Suppressor macrophage (primary cell): ENCODE results near the gene RABEP2.
"Not testable (repeated sequence)": the region's sequence is repeated elsewhere in the genome, so short reads cannot be mapped to it uniquely, and the experiment has no call there.

ENCODE experiments used
- DNase-seq, 4 experiments: peaks; one replicate each; pipeline ENCODE4 v3.0.0-alpha.2; 2020 to 2022

RABEP2 gene

DNA sequence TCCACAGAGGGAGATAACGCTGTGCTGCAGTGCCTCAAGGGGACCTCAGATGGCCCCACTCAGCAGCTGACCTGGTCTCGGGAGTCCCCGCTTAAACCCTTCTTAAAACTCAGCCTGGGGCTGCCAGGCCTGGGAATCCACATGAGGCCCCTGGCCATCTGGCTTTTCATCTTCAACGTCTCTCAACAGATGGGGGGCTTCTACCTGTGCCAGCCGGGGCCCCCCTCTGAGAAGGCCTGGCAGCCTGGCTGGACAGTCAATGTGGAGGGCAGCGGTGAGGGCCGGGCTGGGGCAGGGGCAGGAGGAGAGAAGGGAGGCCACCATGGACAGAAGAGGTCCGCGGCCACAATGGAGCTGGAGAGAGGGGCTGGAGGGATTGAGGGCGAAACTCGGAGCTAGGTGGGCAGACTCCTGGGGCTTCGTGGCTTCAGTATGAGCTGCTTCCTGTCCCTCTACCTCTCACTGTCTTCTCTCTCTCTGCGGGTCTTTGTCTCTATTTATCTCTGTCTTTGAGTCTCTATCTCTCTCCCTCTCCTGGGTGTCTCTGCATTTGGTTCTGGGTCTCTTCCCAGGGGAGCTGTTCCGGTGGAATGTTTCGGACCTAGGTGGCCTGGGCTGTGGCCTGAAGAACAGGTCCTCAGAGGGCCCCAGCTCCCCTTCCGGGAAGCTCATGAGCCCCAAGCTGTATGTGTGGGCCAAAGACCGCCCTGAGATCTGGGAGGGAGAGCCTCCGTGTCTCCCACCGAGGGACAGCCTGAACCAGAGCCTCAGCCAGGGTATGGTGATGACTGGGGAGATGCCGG, 7.5 kb upstream of the RABEP2 start:
- DNase-seq, result no peak

DNA sequence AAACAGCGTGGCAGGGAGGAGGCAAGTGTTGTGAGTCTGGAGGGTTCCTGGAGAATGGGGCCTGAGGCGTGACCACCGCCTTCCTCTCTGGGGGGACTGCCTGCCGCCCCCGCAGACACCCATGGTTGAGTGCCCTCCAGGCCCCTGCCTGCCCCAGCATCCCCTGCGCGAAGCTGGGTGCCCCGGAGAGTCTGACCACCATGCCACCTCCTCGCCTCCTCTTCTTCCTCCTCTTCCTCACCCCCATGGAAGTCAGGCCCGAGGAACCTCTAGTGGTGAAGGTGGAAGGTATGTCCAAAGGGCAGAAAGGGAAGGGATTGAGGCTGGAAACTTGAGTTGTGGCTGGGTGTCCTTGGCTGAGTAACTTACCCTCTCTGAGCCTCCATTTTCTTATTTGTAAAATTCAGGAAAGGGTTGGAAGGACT, 6.8 kb upstream of the RABEP2 start, which contains the start of gene CD19:
CD19 (plus strand) TSS at position 171 of the 425 bp plus-strand sequence; CDS start at position 201, 30 bp downstream.
- no peak for DNase-seq

DNA sequence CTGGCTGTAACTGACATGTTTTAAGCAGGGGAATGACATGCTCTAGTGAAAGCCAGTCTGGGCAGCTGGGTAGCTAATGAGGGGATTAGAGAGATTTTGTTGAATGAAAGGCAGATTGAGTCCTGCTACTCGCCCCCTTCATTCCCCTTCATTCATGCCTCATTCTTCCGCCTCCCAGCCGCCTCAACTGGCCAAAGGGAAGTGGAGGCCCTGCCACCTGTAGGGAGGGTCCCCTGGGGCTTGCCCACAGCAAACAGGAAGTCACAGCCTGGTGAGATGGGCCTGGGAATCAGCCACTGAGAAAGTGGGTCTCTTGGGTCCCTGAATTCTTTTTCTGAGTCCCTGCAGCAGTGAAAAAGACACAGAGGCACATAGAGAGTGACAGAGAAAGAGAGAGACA, 5.6 kb upstream of the RABEP2 start:
- peak in 3 of 4 experiments; percentile 15 to 36 (median 15) for DNase-seq

DNA sequence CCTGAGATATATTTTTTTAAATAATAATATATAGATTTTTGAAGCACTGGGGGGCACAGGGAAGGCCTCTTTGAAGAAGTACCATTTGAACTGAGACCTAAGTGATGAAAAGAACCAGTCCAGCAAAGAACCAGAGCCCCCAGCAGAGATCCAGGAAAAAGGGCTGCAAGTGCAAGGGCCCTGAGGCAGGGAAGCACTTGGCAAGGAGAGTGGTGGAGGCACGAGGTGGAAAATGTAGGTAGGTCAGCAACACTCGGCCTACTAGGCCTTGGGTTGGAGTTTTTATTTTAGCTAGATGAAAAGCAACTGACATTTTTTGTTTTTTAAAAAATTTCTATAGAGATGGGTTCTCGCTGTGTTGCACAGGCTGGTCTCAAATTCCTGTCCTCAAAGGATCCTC, 5.2 kb upstream of the RABEP2 start:
- no peak for DNase-seq

DNA sequence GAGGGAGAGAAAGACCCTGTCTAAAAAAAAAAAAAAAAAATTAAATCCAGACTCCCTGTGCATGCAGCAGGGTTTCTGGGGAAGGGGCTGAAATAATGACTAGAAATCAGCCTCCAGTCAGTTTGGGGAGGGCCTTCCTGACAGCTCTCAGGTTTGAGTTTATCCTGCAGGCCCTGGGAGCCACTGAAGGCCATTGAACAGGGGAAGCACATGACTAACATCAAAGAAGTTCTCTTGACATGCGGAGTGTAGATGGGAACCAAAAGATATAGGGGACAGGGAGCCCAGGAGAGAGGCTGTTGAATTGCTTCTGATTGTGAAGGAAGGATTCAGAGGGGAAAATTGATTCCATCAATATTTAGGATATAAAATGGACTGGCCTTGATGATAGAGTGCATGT, 2.8 kb upstream of the RABEP2 start:
- no peak for DNase-seq

DNA sequence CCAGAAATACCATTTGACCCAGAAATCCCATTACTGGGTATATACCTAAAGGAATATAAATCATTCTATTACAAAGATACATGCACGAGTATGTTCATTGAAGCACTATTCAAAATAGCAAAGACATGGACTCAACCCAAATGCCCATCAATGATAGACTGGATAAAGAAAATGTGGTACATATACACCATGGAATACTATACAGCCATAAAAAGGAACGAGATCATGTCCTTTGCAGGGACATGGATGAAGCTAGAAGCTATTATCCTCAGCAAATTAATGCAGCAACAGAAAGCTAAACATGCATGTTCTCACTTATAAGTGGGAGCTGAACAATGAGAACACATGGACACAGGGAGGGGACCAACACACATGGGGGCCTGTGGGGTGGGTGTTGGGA, 1.2 kb upstream of the RABEP2 start:
- not testable (repeated sequence) for DNase-seq

DNA sequence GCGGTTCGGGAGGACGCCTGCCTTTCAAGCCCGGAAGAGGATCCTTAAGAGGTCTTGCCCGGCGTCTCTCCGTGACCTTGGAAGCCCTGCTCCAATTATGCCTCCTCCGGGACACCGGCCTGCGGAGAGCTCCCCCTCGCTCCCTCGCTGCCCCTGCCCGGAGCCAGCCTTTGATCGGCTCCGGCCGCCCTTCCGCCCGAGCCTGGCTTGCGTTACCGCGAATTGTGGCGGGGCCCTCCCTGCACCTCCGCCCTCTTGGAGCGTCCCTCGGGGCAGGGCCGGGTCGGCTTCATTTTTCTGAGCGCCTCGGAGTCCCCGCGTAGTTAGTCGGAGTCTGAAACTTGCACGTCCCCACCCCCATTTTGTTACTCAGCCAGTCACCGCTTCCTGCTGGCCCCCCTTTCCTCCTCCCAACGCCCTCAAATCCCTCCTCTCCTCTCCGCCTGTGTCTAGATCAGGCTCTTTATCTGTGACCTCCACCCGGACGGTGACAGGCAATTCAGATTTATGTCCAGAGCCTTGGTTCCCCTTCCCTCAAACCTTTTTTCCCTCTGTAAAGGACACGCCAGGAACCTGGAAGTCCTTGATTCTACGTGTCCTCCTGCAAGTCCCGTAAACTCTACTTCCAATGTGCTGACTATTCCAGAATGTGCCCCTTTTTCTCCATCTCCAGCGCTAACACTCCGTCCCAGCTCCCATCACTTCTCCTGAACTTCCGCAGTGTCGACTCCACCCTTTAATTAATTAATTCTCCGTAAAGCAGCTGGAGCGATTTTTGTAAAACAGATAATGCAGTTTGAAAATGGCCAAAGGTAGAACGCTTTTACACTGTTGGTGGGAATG, 569 bp upstream of the RABEP2 start:
- DNase-seq, result peak; percentile 66 to 82 (median 77)

DNA sequence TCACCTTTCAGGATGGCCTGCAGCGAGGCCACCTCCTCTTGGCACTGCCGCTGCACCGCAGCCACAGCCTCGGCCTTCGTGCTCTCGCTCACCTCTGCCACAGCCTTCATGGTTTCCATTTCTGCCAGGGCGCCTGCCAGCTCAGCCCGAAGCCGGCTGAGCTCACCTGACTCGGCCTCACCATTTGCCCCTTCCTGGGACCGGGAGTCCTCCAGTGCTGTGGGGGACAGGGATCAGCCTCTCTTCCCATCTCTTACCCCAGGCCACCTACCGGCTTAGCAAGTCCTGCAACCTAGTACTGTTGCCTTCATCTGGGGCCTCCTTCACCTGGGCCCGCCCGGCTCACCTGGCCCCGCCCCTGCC, 658 bp downstream of the RABEP2 start:
- DNase-seq, result no peak

DNA sequence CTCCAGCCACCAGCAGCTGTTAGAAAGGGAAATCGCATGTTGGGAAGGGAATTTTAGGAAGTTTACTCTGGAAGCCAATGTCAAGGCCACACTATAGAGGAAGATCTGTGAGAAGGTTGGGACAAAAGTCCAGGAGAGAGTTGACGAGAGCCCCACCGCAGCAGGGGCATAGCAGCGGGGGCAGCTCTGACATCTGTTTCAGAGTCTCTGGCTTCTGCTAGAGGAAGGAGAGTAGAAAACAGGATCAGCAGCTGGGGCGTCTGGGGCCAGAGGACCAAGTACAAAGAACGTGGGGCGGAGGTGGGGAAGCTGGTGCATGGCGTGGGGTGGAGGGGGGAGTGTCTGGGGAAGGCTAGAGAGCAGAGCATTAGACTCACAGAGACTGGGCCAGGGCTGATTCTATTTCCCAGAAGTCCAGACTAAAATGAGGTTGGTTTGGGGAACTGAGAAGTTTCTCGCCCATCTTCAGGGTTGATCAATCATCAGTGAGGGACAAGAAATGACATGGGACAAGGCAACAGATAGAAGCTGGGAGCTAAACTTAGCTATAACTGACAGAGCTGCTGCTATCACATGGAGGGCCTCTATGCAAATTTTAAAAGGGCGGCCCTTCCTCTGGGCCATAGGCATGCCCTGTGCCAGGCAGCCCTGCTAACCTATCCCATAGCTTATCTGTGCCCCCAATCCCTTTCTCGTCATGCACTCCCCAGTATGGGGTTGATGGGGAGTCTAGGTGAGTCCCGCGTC, 1.2 kb downstream of the RABEP2 start:
- DNase-seq, result peak in 3 of 4 experiments; percentile 19 to 46 (median 34)

DNA sequence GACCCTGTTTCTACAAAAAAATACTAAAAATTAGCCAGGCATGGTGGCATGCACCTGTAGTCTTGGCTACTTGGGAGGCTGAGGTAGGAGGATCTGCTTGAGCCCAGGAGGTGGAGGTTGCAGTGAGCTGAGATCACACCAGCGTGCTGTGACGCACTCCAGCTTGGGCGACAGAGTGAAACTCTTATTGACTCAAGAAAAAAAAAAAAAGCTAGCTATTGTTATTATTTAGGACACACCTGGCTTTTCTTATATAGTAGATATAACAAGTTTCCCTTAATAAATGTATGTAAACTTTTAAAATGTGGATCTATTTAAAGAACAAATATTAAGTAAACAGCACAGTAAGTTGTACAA, 1.8 kb downstream of the RABEP2 start:
- no peak for DNase-seq

DNA sequence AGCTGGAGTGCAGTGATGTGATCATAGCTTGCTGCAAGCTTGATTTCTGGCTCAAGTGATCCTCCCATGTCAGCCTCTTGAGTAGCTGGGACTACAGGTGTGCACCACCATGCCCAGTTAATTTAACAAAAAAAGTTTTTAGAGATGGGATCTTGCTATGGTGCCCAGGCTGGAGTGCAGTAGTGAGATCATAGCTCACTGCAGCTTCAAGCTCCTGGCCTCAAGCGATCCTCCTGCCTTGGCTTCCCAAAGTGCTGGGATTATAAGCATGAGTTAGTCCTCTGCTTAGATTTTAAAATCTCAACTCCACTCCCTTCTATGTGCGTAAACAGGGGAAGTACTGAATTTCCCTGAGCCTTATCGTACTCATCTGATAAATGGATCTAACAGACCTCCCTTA, 6.3 kb downstream of the RABEP2 start:
- DNase-seq, result no peak

DNA sequence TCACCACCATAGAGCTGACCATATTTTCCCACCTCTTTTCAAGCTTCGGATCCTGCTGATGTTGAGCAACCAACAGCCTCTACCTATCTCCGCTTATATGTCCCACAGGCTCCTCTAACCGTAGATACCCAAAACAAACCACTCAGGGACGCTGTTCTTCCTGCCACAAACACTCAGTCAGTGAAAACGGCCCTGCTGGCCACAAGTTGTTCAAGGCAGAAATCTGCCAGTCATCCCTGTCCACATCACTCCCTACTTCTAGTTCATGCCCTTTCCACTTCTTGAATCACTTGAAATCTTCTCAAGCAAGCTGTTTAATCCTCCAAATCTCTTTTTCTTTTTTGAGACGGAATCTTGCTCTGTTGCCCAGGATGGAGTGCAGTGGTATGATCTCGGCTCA, 7.9 kb downstream of the RABEP2 start:
- no peak for DNase-seq

DNA sequence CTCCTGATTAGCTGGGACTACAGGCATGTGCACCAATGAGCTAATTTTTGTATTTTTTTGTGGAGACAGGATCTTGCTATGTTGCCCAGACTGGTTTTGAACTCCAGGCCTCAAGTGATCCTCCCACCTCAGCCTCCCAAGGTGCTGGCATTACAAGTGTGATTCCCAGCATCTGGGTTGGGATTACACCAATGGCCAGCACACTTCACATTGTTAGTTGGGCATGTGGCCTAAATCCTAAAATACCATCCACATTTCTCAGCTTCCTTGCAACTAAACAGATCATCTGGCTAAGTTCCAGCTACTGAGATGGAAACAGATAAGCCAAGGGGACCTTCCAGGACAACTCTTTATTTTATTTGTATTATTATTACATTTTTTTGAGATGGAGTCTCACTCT, 9.9 kb downstream of the RABEP2 start:
- DNase-seq, result no peak

DNA sequence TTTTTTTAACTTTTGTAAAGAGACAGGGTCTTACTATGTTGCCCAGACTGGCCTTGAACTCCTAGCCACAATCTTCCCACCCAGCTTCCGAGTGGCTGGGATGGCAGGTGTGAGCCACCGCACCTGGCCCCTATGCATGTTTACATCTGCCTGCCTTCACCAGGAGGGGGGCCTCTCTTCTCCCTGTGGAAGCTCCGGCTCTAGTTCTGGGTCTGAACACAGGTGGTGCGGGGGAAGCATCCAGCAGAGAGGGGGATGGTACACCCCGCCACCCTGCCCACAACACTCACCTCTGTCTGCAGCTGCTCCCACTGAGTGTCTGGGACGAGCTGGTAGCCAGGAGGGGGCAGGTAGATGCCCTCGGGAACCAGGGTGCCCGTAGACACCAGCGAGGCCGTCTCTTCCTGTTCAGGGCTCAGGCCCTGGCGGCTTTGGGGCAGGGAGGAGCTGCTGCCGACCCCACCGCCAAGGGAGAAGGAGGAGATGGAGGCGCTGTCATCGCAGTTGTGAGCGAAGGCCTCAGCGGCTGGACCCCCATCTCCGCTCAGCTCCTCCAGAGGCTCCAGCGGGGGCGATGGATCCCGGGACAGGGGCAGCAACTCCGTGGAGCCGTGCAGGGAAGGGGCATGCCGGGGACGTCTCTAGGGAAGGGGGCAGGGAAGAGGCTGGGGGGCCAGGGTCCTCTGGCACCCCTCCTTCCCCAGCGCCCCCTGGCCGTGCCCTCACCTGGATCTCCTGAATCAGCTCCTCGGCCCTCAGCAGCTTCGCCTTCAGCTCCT, 10.9 kb downstream of the RABEP2 start:
- no peak for DNase-seq

DNA sequence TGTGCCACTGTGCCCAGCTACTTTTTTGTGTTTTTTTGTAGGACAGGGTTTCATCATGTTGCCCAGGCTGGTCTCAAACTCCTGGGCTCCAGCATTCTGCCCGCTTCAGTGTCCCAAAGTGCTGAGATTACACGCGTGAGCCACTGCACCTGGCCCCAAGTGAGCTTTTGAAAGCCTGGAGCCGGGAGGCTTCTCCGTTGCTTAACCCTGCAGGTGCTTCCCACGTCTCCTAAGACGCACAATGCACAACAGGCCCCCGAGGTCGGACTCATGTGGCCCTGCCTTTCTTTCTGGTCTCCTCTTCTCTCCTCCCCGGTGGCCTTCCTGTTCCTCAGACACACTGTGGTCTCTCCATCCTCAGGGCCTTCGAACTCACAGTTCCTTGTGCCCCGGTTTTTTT, 12.5 kb downstream of the RABEP2 start:
- no peak for DNase-seq

DNA sequence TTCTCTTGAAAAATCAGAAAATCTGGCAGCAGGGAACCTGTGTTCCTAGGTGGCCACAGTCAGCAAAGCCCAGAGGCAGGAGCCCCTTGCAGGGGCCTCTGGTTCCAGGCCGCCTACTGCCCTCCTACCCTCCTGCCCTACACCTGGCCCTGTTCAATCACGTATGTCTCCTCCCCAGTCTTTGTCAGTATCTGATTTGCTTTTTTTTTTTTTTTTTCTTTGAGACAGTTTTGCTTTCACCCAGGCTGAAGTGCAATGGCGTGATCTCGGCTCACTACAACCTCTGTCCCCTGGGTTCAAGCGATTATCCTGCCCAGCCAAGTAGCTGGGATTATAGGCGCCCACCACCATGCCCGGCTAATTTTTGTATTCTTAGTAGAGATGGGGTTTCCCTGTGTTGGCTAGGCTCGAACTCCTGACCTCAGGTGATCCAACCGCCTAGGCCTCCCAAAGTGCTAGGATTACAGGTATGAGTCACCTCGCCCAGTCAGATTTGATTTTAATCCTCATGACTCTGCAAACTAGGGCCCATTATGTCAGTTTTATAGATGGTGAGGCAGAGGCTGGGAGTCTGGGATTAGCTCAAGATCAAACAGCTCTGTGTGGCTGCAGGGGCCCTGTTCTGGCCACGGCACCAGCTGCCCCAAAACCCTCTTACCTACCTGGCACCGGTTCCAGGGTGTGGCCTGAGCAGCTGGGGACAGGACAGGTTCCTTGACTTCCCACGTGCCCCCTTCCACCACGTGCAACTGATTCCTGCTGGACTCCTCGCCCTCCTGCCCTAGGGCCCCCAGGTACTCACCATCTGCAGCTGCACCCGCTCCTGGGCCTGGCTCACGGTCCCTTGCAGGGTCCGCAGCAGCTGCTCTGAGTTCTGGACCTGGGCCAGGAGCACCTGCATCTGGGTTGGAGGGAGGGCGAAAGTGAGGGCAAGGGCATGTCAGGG, 14.7 kb downstream of the RABEP2 start:
- DNase-seq, result no peak

DNA sequence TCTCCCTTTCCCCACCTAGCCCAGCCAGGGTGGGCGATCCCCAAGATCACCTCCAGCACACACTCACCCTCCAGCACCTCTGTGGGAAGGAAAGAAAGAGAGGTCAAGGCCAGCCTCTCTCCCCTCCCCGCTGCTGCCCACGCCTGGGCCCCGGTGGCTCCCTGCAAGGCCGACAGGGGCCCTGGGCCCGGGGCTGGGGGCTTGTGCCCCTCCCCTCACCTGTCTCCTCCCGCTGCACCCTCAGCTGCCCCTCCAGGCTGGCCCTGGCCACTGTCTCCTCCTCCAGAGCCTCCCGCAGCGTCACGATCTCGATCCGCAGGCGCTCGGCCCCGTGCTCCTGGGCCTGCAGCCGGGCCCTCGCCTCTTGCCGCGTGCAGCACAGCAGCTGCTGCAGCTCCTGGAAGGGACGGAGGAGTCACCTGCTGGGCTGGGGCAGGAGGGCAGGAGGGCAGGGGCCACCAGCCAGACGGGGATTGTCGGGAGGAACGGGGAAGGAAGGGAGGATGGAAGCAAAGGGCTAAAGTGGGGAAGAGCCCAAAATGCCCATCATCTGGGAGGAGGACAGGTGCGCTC, 19.2 kb downstream of the RABEP2 start:
- DNase-seq, result no peak

DNA sequence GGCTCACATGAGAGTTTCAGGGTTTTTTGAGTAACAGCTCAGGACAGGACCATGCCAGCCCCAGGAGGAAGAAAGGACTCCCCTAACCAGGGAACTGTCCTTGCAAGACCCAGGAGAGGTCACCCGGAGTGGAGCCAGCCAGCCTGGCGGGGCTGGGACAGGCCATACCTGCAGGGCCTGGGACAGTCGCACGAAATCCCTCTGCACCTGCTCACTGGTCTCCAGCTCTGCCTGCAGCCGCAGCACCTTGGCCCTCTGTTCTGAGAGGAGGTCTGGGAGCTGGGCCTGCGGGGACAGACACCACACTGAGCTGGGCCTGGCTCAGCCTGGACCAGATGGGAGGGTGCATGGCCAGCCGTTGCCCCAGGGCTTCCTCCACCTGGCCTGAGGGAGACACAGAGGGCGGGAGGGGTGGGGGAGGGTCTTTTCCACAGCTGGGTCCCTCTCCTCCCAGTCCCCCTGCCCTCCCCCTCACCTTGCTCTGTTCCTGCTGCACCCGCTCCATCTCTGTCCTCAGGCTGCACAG, 19.7 kb downstream of the RABEP2 start:
- no peak for DNase-seq

DNA sequence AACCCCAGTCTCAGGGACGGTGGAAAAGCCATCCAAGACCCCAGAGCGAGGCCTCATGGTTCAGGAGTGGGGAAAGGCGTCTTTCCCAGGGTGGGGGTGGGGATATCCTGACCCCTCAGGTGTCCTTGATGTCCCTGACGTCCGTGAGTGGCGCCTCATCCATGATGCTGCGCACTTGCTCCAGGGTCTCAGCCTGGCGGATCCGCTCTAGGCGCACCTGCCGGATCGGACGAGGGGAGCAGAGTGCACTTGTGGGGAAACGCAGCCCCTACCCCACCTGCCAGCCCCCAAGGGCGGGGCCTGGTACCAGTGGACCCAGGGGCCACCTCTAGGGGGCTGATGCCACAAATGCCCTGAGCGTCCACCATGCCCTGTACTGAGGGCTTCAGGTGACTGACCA, 20.2 kb downstream of the RABEP2 start:
- DNase-seq, result no peak

DNA sequence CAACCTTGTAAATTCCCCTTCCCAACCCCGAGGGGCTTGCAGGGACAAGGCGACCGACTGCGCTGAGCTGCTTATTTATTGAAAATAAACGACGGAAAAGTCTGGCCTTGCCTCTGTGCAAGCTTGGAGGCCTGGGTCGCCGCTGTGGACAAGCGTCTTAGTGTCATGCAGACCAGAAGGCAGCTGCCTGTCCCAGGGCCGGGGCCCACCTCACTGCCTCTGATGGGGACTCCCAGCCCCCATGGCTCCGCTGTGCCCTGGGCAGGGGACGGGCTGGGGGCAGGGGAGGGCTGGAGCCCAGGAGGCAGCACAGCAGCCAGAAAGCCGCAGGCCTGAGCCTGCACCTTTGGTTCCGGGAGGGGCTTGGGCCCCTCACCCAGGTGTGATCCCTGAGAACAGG, 20.7 kb downstream of the RABEP2 start:
- no peak for DNase-seq
